GM12878 (cell line): Measurements from ENCODE around the gene SIRT2. TPM values are rescaled to one million over a fixed set of nuclear protein-coding genes. Genes with fewer than 3 reads are reported as not detected.

Experiments used
- ATAC-seq: fragments of 200-7000 bp; cut with Tn5 transposase; 3 replicates; pipeline ENCODE4 v1.9.1; 2020; ENCODE audit warnings: mild to moderate bottlenecking, moderate library complexity
- BruUV-seq: library from RNA; stranded (reverse); fragments of 400-500 nt; replicated peaks from 2 replicates; lab custom pipeline; 2021; lab: Mats Ljungman, UMichigan
- CTCF ChIA-PET: fragments of 300-600 bp; sonication (Branson Sonifier 250); formaldehyde crosslinking; extraction: SDS; loops from one replicate; lab custom pipeline; 2021; ENCODE audit warnings: inconsistent platforms; lab: Yijun Ruan, JAX
- POLR2A ChIA-PET: fragments of 350-600 bp; formaldehyde crosslinking; extraction: SDS; loops from one replicate; lab custom pipeline; 2021; ENCODE audit warnings: inconsistent platforms; lab: Charles Lee
- RAD21 ChIA-PET: fragments of 300-600 bp; sonication (Branson Sonifier 250); formaldehyde crosslinking; loops from one replicate; lab custom pipeline; 2023; ENCODE audit warnings: antibody characterized with exemption; ENCODE audit not compliant: unreplicated experiment; lab: Charles Lee
- SMC1A ChIA-PET: fragments of 300-600 bp; sonication (Branson Sonifier 250); formaldehyde crosslinking; loops from one replicate; lab custom pipeline; 2023; ENCODE audit not compliant: unreplicated experiment, uncharacterized antibody; lab: Charles Lee
- DNase-seq: peaks from one replicate; pipeline ENCODE4 v3.0.0-alpha.2; 2011; ENCODE audit warnings: low read depth, low spot score
- FAIRE-seq: peaks from 3 replicates; lab custom pipeline; 2011; peaks lifted over from hg19 to GRCh38; lab: Jason Lieb, UNC
- H2AFZ ChIP-seq: 2 replicates; pipeline ENCODE4 v1.6.0; 2011; ENCODE audit warnings: low read depth, low read length, control low read depth; ENCODE audit not compliant: control insufficient read depth
- H3K27ac ChIP-seq: 2 replicates; pipeline ENCODE4 v1.5.1; 2011; ENCODE audit warnings: control low read depth; ENCODE audit not compliant: control insufficient read depth, insufficient read depth
- H3K27me3 ChIP-seq, 2 experiments: replicated peaks in 1 of 2; 2 replicates each; pipeline versions ENCODE4 v1.6.0 to v1.6.1; 2011; ENCODE audit warnings: low read length in 1 of 2; ENCODE audit not compliant: control insufficient read depth in 2 of 2, insufficient read depth in 2 of 2
- H3K36me3 ChIP-seq, 2 experiments: 2 replicates each; pipeline ENCODE4 v1.5.1; 2011; ENCODE audit warnings: low read length in 1 of 2; ENCODE audit not compliant: control insufficient read depth in 2 of 2, insufficient read depth in 2 of 2
- H3K4me1 ChIP-seq: 2 replicates; pipeline ENCODE4 v1.6.1; 2011; ENCODE audit warnings: mild to moderate bottlenecking, low read length, moderate library complexity, mixed read lengths; ENCODE audit not compliant: control insufficient read depth, insufficient read depth
- H3K4me2 ChIP-seq: 2 replicates; pipeline ENCODE4 v1.6.0; 2011; ENCODE audit warnings: control low read depth; ENCODE audit not compliant: control insufficient read depth, insufficient read depth
- H3K4me3 ChIP-seq: fragments of 200-600 bp; sonication (generic); 2 replicates; pipeline ENCODE4 v1.5.1; 2016
- H3K79me2 ChIP-seq: 2 replicates; pipeline ENCODE4 v1.6.0; 2011; ENCODE audit warnings: low read length; ENCODE audit not compliant: control insufficient read depth, insufficient read depth
- H3K9ac ChIP-seq: 2 replicates; pipeline ENCODE4 v1.8.0; 2011; ENCODE audit warnings: low read length, control low read depth, mixed read lengths; ENCODE audit not compliant: control insufficient read depth, insufficient read depth
- H3K9me3 ChIP-seq: replicated peaks from 3 replicates; pipeline ENCODE4 v1.5.1; 2011; ENCODE audit warnings: mild to moderate bottlenecking, low read length; ENCODE audit not compliant: control insufficient read depth, insufficient read depth
- H4K20me1 ChIP-seq: 2 replicates; pipeline ENCODE4 v1.6.0; 2011; ENCODE audit not compliant: control insufficient read depth, insufficient read depth
- BCL11A ChIP-seq: IDR thresholded peaks from 2 replicates; pipeline ENCODE4 v1.6.1; 2011; ENCODE audit warnings: low read depth, low read length
- CBFB ChIP-seq: IDR thresholded peaks from 2 replicates; pipeline ENCODE4 v1.6.1; 2016; ENCODE audit warnings: antibody characterized with exemption, low read depth
- CBX5 ChIP-seq: sonication (generic); IDR thresholded peaks from 2 replicates; pipeline ENCODE4 v1.6.1; 2016; ENCODE audit warnings: low read depth, moderate library complexity, mild to moderate bottlenecking, inconsistent platforms
- CEBPB ChIP-seq, 2 experiments: fragments of 150-350 bp in 1 of 2; IDR thresholded peaks; 2 replicates each; pipeline ENCODE4 v1.6.1; 2012 to 2014; ENCODE audit warnings: low read depth in 2 of 2, low read length in 2 of 2, borderline replicate concordance in 1 of 2, inconsistent platforms in 1 of 2
- FOXM1 ChIP-seq: IDR thresholded peaks from 2 replicates; pipeline ENCODE4 v1.6.1; 2012; ENCODE audit warnings: low read depth, mild to moderate bottlenecking, inconsistent platforms, low read length, moderate library complexity
- MTA3 ChIP-seq: IDR thresholded peaks from 2 replicates; pipeline ENCODE4 v1.6.1; 2012; ENCODE audit warnings: low read length, inconsistent platforms, borderline replicate concordance
- NR2C2 ChIP-seq: IDR thresholded peaks from 2 replicates; pipeline ENCODE4 v1.6.1; 2011; ENCODE audit warnings: borderline replicate concordance, low read depth; ENCODE audit not compliant: control insufficient read depth, insufficient read length
- STAT3 ChIP-seq: IDR thresholded peaks from 2 replicates; pipeline ENCODE4 v1.6.1; 2011; ENCODE audit warnings: low read depth, low read length, improper control_type of control experiment
- TAF1 ChIP-seq: IDR thresholded peaks from 2 replicates; pipeline ENCODE4 v1.6.1; 2011; ENCODE audit warnings: mild to moderate bottlenecking, low read depth, low read length, borderline replicate concordance
- WGBS: methylation state at CpG from one replicate; pipeline ENCODE4 v1.1.6; 2016; ENCODE audit warnings: low lambda C conversion rate; ENCODE audit not compliant: insufficient replicate concordance, insufficient coverage; ENCODE audit errors: missing lambda C conversion rate; 5-methylcytosine and 5-hydroxymethylcytosine counted together
- in situ Hi-C: fragments of 300-500 bp; cut with MboI; formaldehyde crosslinking; loops from 9 replicates; pipeline ENCODE4 v1.14.3; 2018; ENCODE audit warnings: mixed read lengths
- intact Hi-C: fragments of 100-400 bp; cut with micrococcal nuclease; formaldehyde crosslinking; loops from one replicate; pipeline ENCODE4 v1.14.2; 2022; ENCODE audit not compliant: unreplicated experiment
- polyA plus RNA-seq, 11 experiments: library from polyadenylated mRNA; depleted of rRNA in 4 of 11; unstranded in 6 of 11; stranded (reverse) in 5 of 11; fragments of >200 nt; fragmentation: Nextera tagmentation in 4 of 11; fragmentation: Illumina TruSeq in 1 of 11; extraction: Ambion mirVana in 4 of 11; extraction: Trizol in 1 of 11; gene quantifications; 1 replicate in 1 of 11; 2 replicates in 10 of 11; pipeline versions ENCODE4 v1.2.1 to v1.2.3, GENCODE V29; 2011 to 2016; ENCODE audit warnings: inconsistent platforms in 2 of 11, missing spikeins in 2 of 11, low read depth in 1 of 11
- total RNA-seq, 4 experiments: library from RNA; depleted of rRNA in 3 of 4; stranded (reverse); fragments of >200 nt in 3 of 4; fragmentation: Illumina TruSeq in 1 of 4; extraction: Trizol in 1 of 4; gene quantifications; 2 replicates each; pipeline versions ENCODE4 v1.2.1 to v1.2.3, GENCODE V29; 2013 to 2021
- TF ChIP-seq, protein P1 (sequence below): fragments of 450-650 bp; IDR thresholded peaks from 2 replicates; pipeline ENCODE4 v1.6.1; 2016; ENCODE audit warnings: mild to moderate bottlenecking
- TF ChIP-seq, protein P2 (sequence below): fragments of 450-650 bp; IDR thresholded peaks from 2 replicates; pipeline ENCODE4 v1.6.1; 2017; ENCODE audit warnings: mild to moderate bottlenecking, moderate library complexity
- TF ChIP-seq, protein P3 (sequence below): IDR thresholded peaks from 2 replicates; pipeline ENCODE4 v1.6.1; 2012; ENCODE audit warnings: low read depth, low read length, improper control_type of control experiment

Gene SIRT2
- total and polyA plus RNA-seq, 10 of the 15 experiments (the other 5 are each of a cell fraction or from before 2014, with no cell fraction given), result 1.4 to 38.7 (median 24.1) TPM

DNA sequence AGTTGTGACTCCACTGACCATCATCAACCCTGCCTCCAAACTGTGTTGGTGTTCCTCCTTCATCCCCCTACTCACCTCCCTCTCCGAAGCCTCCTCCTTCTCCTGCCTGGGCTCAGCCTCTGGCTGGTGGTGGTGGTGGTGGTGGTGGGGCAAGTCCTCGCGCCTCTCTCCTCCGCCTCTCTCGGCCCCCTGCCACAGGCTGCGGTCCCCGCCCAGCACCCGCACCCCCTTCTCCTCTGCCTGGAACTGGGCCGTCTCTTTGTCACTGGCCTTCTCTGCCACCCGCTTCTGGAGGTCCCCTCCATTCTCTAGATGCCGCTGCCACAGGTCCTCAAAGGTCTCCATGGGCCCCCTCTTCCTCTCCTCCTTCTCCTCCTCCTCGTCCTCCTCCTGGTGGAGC, 11.1 kb upstream of the SIRT2 start:
- ChIA-PET SMC1A (no interaction called here), RAD21 (no interaction called here), POLR2A (no interaction called here)
- H4K20me1 ChIP-seq, result no peaks in the 10 kb centered on the region
- H2AFZ ChIP-seq, result no peak overlapping the region
- H3K9me3 ChIP-seq, result no peaks in the 10 kb centered on the region
- H3K4me1 ChIP-seq, result no peaks in the 10 kb centered on the region
- no peak for ATAC-seq
- H3K4me3 ChIP-seq, result no peak overlapping the region
- H3K27ac ChIP-seq, result no peak overlapping the region
- H3K27me3 ChIP-seq, result no peaks in the 10 kb centered on the region
- FAIRE-seq, result no peak
- BruUV-seq, result no TSS peak
- intact Hi-C loops, result no loop called here
- H3K79me2 ChIP-seq, result no peaks in the 10 kb centered on the region
- TF ChIP-seq STAT3, result no peak
- TF ChIP-seq BCL11A, result no peak
- no peak for TF ChIP-seq NR2C2
- TF ChIP-seq, protein P1, sequence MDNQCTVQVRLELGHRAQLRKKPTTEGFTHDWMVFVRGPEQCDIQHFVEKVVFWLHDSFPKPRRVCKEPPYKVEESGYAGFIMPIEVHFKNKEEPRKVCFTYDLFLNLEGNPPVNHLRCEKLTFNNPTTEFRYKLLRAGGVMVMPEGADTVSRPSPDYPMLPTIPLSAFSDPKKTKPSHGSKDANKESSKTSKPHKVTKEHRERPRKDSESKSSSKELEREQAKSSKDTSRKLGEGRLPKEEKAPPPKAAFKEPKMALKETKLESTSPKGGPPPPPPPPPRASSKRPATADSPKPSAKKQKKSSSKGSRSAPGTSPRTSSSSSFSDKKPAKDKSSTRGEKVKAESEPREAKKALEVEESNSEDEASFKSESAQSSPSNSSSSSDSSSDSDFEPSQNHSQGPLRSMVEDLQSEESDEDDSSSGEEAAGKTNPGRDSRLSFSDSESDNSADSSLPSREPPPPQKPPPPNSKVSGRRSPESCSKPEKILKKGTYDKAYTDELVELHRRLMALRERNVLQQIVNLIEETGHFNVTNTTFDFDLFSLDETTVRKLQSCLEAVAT, result no peak
- TF ChIP-seq CBX5, result no peak
- TF ChIP-seq, protein P2, sequence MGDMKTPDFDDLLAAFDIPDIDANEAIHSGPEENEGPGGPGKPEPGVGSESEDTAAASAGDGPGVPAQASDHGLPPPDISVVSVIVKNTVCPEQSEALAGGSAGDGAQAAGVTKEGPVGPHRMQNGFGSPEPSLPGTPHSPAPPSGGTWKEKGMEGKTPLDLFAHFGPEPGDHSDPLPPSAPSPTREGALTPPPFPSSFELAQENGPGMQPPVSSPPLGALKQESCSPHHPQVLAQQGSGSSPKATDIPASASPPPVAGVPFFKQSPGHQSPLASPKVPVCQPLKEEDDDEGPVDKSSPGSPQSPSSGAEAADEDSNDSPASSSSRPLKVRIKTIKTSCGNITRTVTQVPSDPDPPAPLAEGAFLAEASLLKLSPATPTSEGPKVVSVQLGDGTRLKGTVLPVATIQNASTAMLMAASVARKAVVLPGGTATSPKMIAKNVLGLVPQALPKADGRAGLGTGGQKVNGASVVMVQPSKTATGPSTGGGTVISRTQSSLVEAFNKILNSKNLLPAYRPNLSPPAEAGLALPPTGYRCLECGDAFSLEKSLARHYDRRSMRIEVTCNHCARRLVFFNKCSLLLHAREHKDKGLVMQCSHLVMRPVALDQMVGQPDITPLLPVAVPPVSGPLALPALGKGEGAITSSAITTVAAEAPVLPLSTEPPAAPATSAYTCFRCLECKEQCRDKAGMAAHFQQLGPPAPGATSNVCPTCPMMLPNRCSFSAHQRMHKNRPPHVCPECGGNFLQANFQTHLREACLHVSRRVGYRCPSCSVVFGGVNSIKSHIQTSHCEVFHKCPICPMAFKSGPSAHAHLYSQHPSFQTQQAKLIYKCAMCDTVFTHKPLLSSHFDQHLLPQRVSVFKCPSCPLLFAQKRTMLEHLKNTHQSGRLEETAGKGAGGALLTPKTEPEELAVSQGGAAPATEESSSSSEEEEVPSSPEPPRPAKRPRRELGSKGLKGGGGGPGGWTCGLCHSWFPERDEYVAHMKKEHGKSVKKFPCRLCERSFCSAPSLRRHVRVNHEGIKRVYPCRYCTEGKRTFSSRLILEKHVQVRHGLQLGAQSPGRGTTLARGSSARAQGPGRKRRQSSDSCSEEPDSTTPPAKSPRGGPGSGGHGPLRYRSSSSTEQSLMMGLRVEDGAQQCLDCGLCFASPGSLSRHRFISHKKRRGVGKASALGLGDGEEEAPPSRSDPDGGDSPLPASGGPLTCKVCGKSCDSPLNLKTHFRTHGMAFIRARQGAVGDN, result no peak
- no peak for TF ChIP-seq CBFB
- no peak for TF ChIP-seq TAF1
- TF ChIP-seq, protein P3, sequence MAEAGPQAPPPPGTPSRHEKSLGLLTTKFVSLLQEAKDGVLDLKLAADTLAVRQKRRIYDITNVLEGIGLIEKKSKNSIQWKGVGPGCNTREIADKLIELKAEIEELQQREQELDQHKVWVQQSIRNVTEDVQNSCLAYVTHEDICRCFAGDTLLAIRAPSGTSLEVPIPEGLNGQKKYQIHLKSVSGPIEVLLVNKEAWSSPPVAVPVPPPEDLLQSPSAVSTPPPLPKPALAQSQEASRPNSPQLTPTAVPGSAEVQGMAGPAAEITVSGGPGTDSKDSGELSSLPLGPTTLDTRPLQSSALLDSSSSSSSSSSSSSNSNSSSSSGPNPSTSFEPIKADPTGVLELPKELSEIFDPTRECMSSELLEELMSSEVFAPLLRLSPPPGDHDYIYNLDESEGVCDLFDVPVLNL, result no peak
- TF ChIP-seq FOXM1, result no peak
- no peak for TF ChIP-seq MTA3
- no peak for TF ChIP-seq CEBPB (IDR thresholded peaks at IDR 0.05; ENCODE audit: borderline replicate concordance in 1 of 2, low read depth in 2 of 2, low read length in 2 of 2)
- TF ChIP-seq, all 136 proteins: peak for 0
- in situ Hi-C loops, result no loop called here
- no peak for DNase-seq
- peaks cover 0 to 8% of the 10 kb centered on the region in 2 experiments for H3K36me3 ChIP-seq
- CTCF ChIA-PET, result no interaction called here
- WGBS, result 89% methylated on average over 12 of the region's 12 CpGs
- H3K9ac ChIP-seq, result no peak overlapping the region
- no peak overlapping the region for H3K4me2 ChIP-seq
